SU-DHL-6 (cell line): Measurements from ENCODE around the gene VSTM4.

Source experiments
- H2AFZ ChIP-seq: fragments of 200-600 bp; sonication (generic); 2 replicates; pipeline ENCODE4 v1.6.1; 2014; ENCODE audit warnings: low read depth, mild to moderate bottlenecking, moderate library complexity, mixed read lengths, antibody characterized with exemption, low read length; ENCODE audit not compliant: severe bottlenecking
- H3F3A ChIP-seq: fragments of 200-600 bp; shearing (Covaris generic); 2 replicates; pipeline ENCODE4 v1.6.0; 2016; ENCODE audit warnings: antibody characterized with exemption, mild to moderate bottlenecking; ENCODE audit not compliant: insufficient read depth
- H3K27ac ChIP-seq: fragments of 200-600 bp; sonication (generic); 2 replicates; pipeline ENCODE4 v1.5.1; 2016; ENCODE audit warnings: low read depth, mild to moderate bottlenecking, low read length, moderate library complexity, mixed read lengths
- H3K27me3 ChIP-seq: fragments of 200-600 bp; sonication (generic), shearing (Covaris generic); 2 replicates; pipeline ENCODE4 v1.6.0; 2014; ENCODE audit warnings: mild to moderate bottlenecking, low read length
- H3K36me3 ChIP-seq: fragments of 200-600 bp; sonication (generic); 2 replicates; pipeline ENCODE4 v1.6.1; 2014; ENCODE audit warnings: mild to moderate bottlenecking, low read length, mixed read lengths
- H3K4me2 ChIP-seq: fragments of 300-600, 200-600 bp; shearing (Covaris generic), sonication (generic); 2 replicates; pipeline ENCODE4 v1.6.0; 2014; ENCODE audit warnings: low read length, low read depth, mild to moderate bottlenecking; ENCODE audit not compliant: poor library complexity, severe bottlenecking
- H3K4me3 ChIP-seq: fragments of 200-600 bp; sonication (generic); 2 replicates; pipeline ENCODE4 v1.5.1; 2014; ENCODE audit warnings: antibody characterized with exemption, low read length, mild to moderate bottlenecking, mixed read lengths; ENCODE audit not compliant: insufficient read depth, poor library complexity, severe bottlenecking
- H3K79me2 ChIP-seq: fragments of 200-600 bp; sonication (generic); 2 replicates; pipeline ENCODE4 v1.6.1; 2014; ENCODE audit warnings: mild to moderate bottlenecking, low read length, moderate library complexity; ENCODE audit not compliant: insufficient read depth
- H3K9ac ChIP-seq: fragments of 200-600 bp; sonication (generic); 2 replicates; pipeline ENCODE4 v1.7.0; 2014; ENCODE audit warnings: mild to moderate bottlenecking, low read length
- H3K9me2 ChIP-seq: fragments of 200-600 bp; sonication (generic); replicated peaks from 2 replicates; pipeline ENCODE4 v1.6.1; 2014; ENCODE audit warnings: low read length; ENCODE audit not compliant: insufficient read depth
- H3K9me3 ChIP-seq: fragments of 200-600 bp; sonication (generic); 2 replicates; pipeline ENCODE4 v1.6.1; 2014; ENCODE audit warnings: low read length, mixed read lengths; ENCODE audit not compliant: insufficient read depth
- H4K20me1 ChIP-seq: fragments of 200-600 bp; sonication (generic); 2 replicates; pipeline ENCODE4 v1.6.1; 2014; ENCODE audit warnings: low read depth, mild to moderate bottlenecking, antibody characterized with exemption, low read length, moderate library complexity, mixed read lengths
- CTCF ChIP-seq: fragments of 200-600 bp; sonication (generic); IDR thresholded peaks from one replicate; pipeline ENCODE4 v1.5.1; 2017; ENCODE audit warnings: antibody characterized with exemption, mild to moderate bottlenecking, low read length, moderate library complexity; ENCODE audit not compliant: insufficient read depth, poor library complexity, severe bottlenecking
- EZH2phosphoT487 ChIP-seq: fragments of 200-600 bp; sonication (generic), shearing (Covaris generic); conservative IDR thresholded peaks from 2 replicates; pipeline ENCODE4 v1.6.1; 2018; ENCODE audit warnings: mild to moderate bottlenecking, antibody characterized with exemption, low read length, moderate library complexity, mixed read lengths

VSTM4 gene

DNA sequence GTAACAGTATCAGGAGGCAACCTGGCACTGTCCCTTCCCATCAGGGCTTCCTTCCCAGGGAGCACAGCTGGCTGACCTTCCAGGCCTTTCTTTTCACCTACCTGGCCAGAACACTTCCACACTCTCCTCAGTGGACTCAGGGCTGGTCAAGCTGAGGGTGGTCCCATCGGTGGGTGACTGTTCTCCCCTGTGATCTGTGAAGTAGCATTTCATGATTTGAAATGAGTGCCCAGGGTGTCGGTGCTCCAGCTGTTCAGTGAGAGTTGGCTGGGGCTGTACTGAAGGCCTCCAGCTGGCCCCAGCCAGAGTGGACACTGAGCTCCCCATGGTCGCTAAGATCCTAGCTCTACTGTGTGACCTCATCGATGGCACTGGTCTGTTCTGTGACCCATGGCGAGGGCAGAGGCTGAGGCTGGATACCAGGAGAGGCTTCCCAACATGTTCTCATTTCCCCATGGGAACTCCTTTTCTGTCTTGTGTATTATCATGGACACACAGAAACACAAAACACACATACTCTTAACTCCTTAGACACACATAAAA is 18.5 kb upstream of the VSTM4 start, which contains the start of gene FAM170B:
FAM170B (minus strand) TSS at position 316 of the 543 bp plus-strand sequence; CDS start at position 213, 103 bp downstream.
- Histone ChIP-seq H3K9ac (no peak within 1 kb of the TSS), H4K20me1 (no peaks in the 10 kb centered on the region), H3F3A (no peaks in the 10 kb centered on the region), H3K27me3 (no peaks in the 10 kb centered on the region), H3K4me3 (no peak within 1 kb of the TSS), H3K36me3 (no peaks in the 10 kb centered on the region), H2AFZ (no peak within 1 kb of the TSS), H3K27ac (no peak within 1 kb of the TSS), H3K9me3 (no peaks in the 10 kb centered on the region), H3K9me2 (no peaks in the 10 kb centered on the region), H3K79me2 (no peaks in the 10 kb centered on the region), H3K4me2 (no peak within 1 kb of the TSS)
- TF ChIP-seq EZH2phosphoT487: no peak

DNA sequence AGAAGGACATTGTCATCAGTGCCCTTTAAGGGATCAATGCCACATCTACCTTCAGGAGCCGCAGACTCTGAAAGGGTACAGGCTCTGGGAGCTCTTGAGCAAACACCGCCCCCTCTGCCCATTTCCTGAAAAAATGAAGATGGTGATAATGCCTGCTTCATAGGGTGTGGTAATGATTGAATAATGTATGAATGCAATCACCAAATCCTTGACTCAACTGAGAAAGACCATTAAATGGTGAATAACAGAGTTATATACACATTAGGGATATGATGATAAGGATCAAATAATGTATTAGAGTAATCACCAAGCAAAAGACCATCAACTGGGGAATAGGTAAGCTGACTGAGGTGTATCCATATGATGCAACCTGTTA is 17.0 kb upstream of the VSTM4 start:
- TF ChIP-seq EZH2phosphoT487 (no peak), CTCF (no peak)
- H3K27ac ChIP-seq: no peak overlapping the region

GRCh38 chr10:49131507-49132361 is 16.4 kb upstream of the VSTM4 start:
- no peaks in the 10 kb centered on the region for H3K9me3 ChIP-seq
- H3K27me3 ChIP-seq: no peaks in the 10 kb centered on the region
- H3K4me2 ChIP-seq: no peak overlapping the region
- no peaks in the 10 kb centered on the region for H3K9me2 ChIP-seq
- no peaks in the 10 kb centered on the region for H4K20me1 ChIP-seq
- H3K9ac ChIP-seq: no peak overlapping the region
- H3K79me2 ChIP-seq: no peaks in the 10 kb centered on the region
- no peak overlapping the region for H2AFZ ChIP-seq
- no peaks in the 10 kb centered on the region for H3F3A ChIP-seq
- no peaks in the 10 kb centered on the region for H3K36me3 ChIP-seq
- TF ChIP-seq CTCF (no peak), EZH2phosphoT487 (no peak)
- H3K27ac ChIP-seq: no peak overlapping the region
- H3K4me3 ChIP-seq: no peak overlapping the region

More for the DNA sequence above, 17.0 kb upstream of the VSTM4 start:
- Histone ChIP-seq H3K4me3 (no peak overlapping the region), H3K27me3 (no peaks in the 10 kb centered on the region), H3K36me3 (no peaks in the 10 kb centered on the region), H3K9me2 (no peaks in the 10 kb centered on the region), H3K9ac (no peak overlapping the region), H4K20me1 (no peaks in the 10 kb centered on the region), H3K4me2 (no peak overlapping the region), H3F3A (no peaks in the 10 kb centered on the region), H3K79me2 (no peaks in the 10 kb centered on the region), H2AFZ (no peak overlapping the region), H3K9me3 (no peaks in the 10 kb centered on the region)

DNA sequence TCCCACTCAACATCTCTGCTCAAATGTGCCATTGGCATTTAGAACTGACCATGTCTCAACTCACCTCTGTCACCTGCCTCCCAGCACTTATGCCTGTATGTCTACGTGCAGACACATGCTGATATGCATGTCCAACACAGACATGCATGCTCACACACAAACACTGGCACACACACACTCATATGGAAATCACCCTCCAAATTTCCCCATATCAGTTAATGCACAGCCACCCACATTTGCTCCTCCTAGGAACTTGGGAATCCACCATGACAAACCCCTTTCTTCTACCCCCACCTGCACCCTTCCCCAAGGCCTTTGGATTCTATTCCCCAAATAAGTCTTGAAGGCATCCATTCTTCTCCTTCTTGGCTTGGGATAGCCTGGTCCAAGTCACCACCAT is 14.1 kb upstream of the VSTM4 start:
- Histone ChIP-seq H3K9me3 (no peaks in the 10 kb centered on the region), H3K9ac (no peak overlapping the region), H3K9me2 (no peaks in the 10 kb centered on the region), H2AFZ (no peak overlapping the region), H3K4me2 (no peak overlapping the region), H3K36me3 (no peaks in the 10 kb centered on the region), H3K4me3 (no peak overlapping the region), H3K79me2 (no peaks in the 10 kb centered on the region), H3K27me3 (no peaks in the 10 kb centered on the region), H4K20me1 (no peaks in the 10 kb centered on the region), H3F3A (no peaks in the 10 kb centered on the region), H3K27ac (no peak overlapping the region)
- TF ChIP-seq CTCF (no peak), EZH2phosphoT487 (no peak)
